OCI-LY3 (cell line): Measurements from ENCODE around the gene PPARG.

Source experiments
- H2AFZ ChIP-seq: fragments of 200-600, 300-600 bp; shearing (Covaris generic); 2 replicates; pipeline ENCODE4 v1.6.0; 2014; ENCODE audit warnings: antibody characterized with exemption, low read depth, low read length
- H3K27ac ChIP-seq: fragments of 200-600, 300-600 bp; sonication (generic); 2 replicates; pipeline ENCODE4 v1.5.1; 2014; ENCODE audit warnings: mild to moderate bottlenecking, low read length, moderate library complexity, mixed read lengths
- H3K27me3 ChIP-seq: fragments of 200-600, 300-600 bp; sonication (generic); 2 replicates; pipeline ENCODE4 v1.6.1; 2014; ENCODE audit warnings: low read depth, low read length, mixed read lengths
- H3K36me3 ChIP-seq: fragments of 200-600, 300-600 bp; sonication (generic); replicated peaks from 2 replicates; pipeline ENCODE3; 2014; ENCODE audit warnings: low read depth, low read length, mixed read lengths
- H3K4me1 ChIP-seq: fragments of 300-600, 200-600 bp; sonication (generic); 2 replicates; pipeline ENCODE4 v1.6.1; 2014; ENCODE audit warnings: low read length, mixed read lengths
- H3K4me2 ChIP-seq: fragments of 200-600, 300-600 bp; sonication (generic); 2 replicates; pipeline ENCODE4 v1.6.1; 2014; ENCODE audit warnings: low read length, mixed read lengths
- H3K4me3 ChIP-seq: fragments of 300-600, 200-600 bp; sonication (generic); 2 replicates; pipeline ENCODE4 v1.5.1; 2014; ENCODE audit warnings: antibody characterized with exemption, mild to moderate bottlenecking, low read length, moderate library complexity
- H3K79me2 ChIP-seq: fragments of 300-600, 200-600 bp; shearing (Covaris generic); 2 replicates; pipeline ENCODE4 v1.6.1; 2014; ENCODE audit warnings: mild to moderate bottlenecking, low read length, mixed read lengths
- H3K9ac ChIP-seq: fragments of 300-600, 200-600 bp; shearing (Covaris generic); 2 replicates; pipeline ENCODE4 v1.6.0; 2014; ENCODE audit warnings: mild to moderate bottlenecking, low read length, moderate library complexity
- H3K9me3 ChIP-seq: fragments of 200-600, 300-600 bp; shearing (Covaris generic); 2 replicates; pipeline ENCODE4 v1.6.1; 2014; ENCODE audit warnings: low read length, mixed read lengths; ENCODE audit not compliant: insufficient read depth
- H4K20me1 ChIP-seq: fragments of 200-600, 300-600 bp; sonication (generic); 2 replicates; pipeline ENCODE4 v1.6.1; 2016; ENCODE audit warnings: low read length, mixed read lengths; ENCODE audit not compliant: insufficient read depth
- EZH2phosphoT487 ChIP-seq: fragments of 200-600 bp; shearing (Covaris generic); IDR thresholded peaks from 2 replicates; pipeline ENCODE4 v1.6.1; 2018; ENCODE audit warnings: antibody characterized with exemption, mixed run types, low read depth
- TF ChIP-seq, protein P1 (sequence below): fragments of 200-600, 300-600 bp; sonication (generic); IDR thresholded peaks from 2 replicates; pipeline ENCODE4 v1.5.1; 2014; ENCODE audit warnings: antibody characterized with exemption, low read length, low read depth

PPARG gene

DNA sequence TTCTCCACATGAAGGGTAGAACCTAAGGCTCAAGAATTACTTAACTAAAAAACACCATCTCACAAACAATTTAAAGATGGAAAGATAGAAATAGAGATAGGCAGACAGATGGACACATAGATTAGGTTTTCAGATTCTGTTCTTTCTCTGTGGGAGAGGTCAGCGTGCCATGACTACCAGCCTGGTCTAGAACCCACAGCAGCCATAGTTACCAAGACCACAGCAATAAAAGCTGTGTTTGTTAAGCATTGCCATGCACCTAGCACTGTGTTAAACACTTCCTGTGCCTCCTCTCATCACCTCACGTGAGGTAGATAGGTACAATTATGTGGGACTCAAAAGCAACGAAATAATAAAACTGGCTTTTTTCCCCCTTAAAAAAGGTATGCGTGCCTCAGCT lies 112.3 kb downstream of the PPARG start:
- no peak overlapping the region for H3K27ac ChIP-seq
- no peaks in the 10 kb centered on the region for H3K36me3 ChIP-seq
- no peaks in the 10 kb centered on the region for H3K79me2 ChIP-seq
- no peak overlapping the region for H3K4me3 ChIP-seq
- H4K20me1 ChIP-seq = no peaks in the 10 kb centered on the region
- H3K4me2 ChIP-seq = peak overlapping the region; percentile 78
- H3K4me1 ChIP-seq = peaks cover 39% of the 10 kb centered on the region
- H3K9me3 ChIP-seq = no peaks in the 10 kb centered on the region
- H3K27me3 ChIP-seq = no peaks in the 10 kb centered on the region
- H3K9ac ChIP-seq = no peak overlapping the region
- no peak overlapping the region for H2AFZ ChIP-seq
- TF ChIP-seq, protein P1, sequence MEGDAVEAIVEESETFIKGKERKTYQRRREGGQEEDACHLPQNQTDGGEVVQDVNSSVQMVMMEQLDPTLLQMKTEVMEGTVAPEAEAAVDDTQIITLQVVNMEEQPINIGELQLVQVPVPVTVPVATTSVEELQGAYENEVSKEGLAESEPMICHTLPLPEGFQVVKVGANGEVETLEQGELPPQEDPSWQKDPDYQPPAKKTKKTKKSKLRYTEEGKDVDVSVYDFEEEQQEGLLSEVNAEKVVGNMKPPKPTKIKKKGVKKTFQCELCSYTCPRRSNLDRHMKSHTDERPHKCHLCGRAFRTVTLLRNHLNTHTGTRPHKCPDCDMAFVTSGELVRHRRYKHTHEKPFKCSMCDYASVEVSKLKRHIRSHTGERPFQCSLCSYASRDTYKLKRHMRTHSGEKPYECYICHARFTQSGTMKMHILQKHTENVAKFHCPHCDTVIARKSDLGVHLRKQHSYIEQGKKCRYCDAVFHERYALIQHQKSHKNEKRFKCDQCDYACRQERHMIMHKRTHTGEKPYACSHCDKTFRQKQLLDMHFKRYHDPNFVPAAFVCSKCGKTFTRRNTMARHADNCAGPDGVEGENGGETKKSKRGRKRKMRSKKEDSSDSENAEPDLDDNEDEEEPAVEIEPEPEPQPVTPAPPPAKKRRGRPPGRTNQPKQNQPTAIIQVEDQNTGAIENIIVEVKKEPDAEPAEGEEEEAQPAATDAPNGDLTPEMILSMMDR = no peak
- TF ChIP-seq EZH2phosphoT487 = no peak

DNA sequence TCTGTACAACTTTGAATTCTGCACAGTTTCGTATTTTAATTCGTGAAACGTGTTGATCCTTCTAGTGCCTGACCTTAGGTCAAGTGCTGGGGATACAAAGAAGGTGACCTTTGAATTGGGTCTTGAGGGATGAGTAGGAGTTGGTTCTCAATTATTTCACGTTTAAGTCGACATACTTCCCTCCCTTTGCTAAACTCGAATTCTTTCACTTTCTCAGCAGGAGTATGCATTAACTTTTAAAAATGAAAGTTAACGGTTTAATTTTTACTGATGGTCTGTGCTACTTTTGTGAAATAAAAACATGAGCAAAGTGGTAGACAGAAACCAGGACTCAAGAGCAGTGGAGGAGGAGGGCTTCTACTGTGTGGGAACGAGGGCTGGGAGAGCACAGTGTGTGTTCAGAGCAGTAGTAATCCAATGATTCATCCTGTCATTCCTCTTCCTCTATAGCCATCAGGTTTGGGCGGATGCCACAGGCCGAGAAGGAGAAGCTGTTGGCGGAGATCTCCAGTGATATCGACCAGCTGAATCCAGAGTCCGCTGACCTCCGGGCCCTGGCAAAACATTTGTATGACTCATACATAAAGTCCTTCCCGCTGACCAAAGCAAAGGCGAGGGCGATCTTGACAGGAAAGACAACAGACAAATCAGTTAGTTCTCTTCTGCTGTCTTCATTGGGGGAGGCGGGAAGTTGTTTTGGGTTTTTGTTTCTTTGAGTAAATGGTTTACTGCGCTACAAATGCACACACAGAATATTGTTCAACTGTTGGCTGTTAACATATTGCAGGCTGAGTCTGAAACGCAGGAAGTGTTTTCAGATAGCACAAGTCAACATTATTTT lies 116.8 kb downstream of the PPARG start:
- TF ChIP-seq, protein P1 = no peak
- TF ChIP-seq EZH2phosphoT487 = no peak
- Histone ChIP-seq H4K20me1 (no peaks in the 10 kb centered on the region), H3K79me2 (no peaks in the 10 kb centered on the region), H3K4me1 (peaks cover 17% of the 10 kb centered on the region), H3K9me3 (no peaks in the 10 kb centered on the region), H2AFZ (peak overlapping the region; percentile 51), H3K36me3 (no peaks in the 10 kb centered on the region), H3K4me2 (peak overlapping the region; percentile 50), H3K9ac (no peak overlapping the region), H3K4me3 (peak overlapping the region; percentile 44), H3K27me3 (no peaks in the 10 kb centered on the region), H3K27ac (no peak overlapping the region)

DNA sequence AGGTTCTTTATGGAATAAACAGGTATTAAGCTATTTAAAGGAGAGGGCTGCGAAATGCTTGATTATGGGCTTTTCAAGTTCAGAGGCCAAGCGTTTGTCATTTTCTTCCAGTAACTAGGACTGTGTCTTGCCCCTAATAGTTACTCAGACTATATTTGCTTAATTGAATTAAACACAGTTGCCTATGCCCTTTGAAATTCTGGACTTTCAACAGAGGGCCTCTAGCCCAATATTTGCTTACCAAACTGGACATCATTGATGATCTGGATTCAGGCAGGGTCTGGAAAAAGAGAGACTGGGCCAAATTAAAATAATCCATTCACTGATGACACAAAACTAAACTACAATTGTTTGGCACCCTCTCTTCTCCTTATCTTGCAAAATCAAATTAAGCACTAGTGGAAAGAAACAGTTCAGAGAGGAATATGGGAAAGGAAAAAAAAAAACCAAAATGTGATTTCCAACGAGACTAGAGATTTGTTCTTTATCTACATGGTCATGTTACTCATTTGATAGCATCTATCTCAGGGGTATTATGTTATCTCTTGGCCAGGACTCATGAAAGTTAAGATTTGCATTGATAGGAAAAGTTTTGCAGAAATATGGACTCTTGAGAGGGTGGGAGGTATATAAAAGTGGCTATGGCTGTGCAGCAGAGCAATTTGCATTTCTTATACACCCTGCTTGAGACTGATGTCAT lies 120.3 kb downstream of the PPARG start:
- Histone ChIP-seq H2AFZ (no peak overlapping the region), H3K9me3 (no peaks in the 10 kb centered on the region), H3K4me1 (peaks cover 14% of the 10 kb centered on the region; the same call in 1 of the 2 replicates), H3K27ac (no peak overlapping the region), H3K36me3 (no peaks in the 10 kb centered on the region), H3K4me2 (no peak overlapping the region), H3K4me3 (no peak overlapping the region), H3K9ac (no peak overlapping the region), H3K27me3 (peaks cover 8% of the 10 kb centered on the region), H4K20me1 (no peaks in the 10 kb centered on the region), H3K79me2 (no peaks in the 10 kb centered on the region)
- TF ChIP-seq, protein P1 = no peak
- no peak for TF ChIP-seq EZH2phosphoT487
